Measurements from ENCODE around the gene FBXL19.

FBXL19 gene

GRCh38 chr16:30944352-30944751 is 21.0 kb downstream of the FBXL19 start:
- DNase-seq (ENCODE audit: low read depth, low spot score), result no peak

GRCh38 chr16:30946671-30947540 is 23.5 kb downstream of the FBXL19 start:
- DNase-seq (ENCODE audit: low read depth, low spot score), result no peak

- DNase-seq (ENCODE audit: low read depth, low spot score), result no peak
These were observed 24.1 kb downstream of the FBXL19 start for GRCh38 chr16:30947541-30947858.

GRCh38 chr16:30947859-30948666 is 24.7 kb downstream of the FBXL19 start:
- DNase-seq (ENCODE audit: low read depth, low spot score), result peak; percentile 99

- no peak for DNase-seq (ENCODE audit: low read depth, low spot score)
These were observed 25.6 kb downstream of the FBXL19 start, which contains the start of gene ORAI3 for GRCh38 chr16:30948667-30949649. ORAI3 (plus strand) TSS chr16:30949068; CDS start chr16:30949290, 222 bp downstream.

- DNase-seq (ENCODE audit: low read depth, low spot score), result no peak
These were observed 26.5 kb downstream of the FBXL19 start for GRCh38 chr16:30949650-30950515.

- no peak for DNase-seq (ENCODE audit: low read depth, low spot score)
These were observed 27.2 kb downstream of the FBXL19 start for GRCh38 chr16:30950516-30951065.

GRCh38 chr16:30951193-30951592 is 27.8 kb downstream of the FBXL19 start:
- no peak for DNase-seq (ENCODE audit: low read depth, low spot score)

- DNase-seq (ENCODE audit: low read depth, low spot score), result no peak
These were observed 28.4 kb downstream of the FBXL19 start for GRCh38 chr16:30951750-30952149.

GRCh38 chr16:30953111-30953510 is 29.7 kb downstream of the FBXL19 start:
- DNase-seq (ENCODE audit: low read depth, low spot score), result no peak

GRCh38 chr16:30953511-30954124 is 30.2 kb downstream of the FBXL19 start:
- no peak for DNase-seq (ENCODE audit: low read depth, low spot score)

- no peak for DNase-seq (ENCODE audit: low read depth, low spot score)
These were observed 31.6 kb downstream of the FBXL19 start for GRCh38 chr16:30954993-30955392.

GRCh38 chr16:30956601-30957455 is 33.5 kb downstream of the FBXL19 start:
- DNase-seq (ENCODE audit: low read depth, low spot score), result no peak

- DNase-seq (ENCODE audit: low read depth, low spot score), result no peak
These were observed 34.2 kb downstream of the FBXL19 start, which contains the start of gene SETD1A for GRCh38 chr16:30957456-30958174. SETD1A (plus strand) TSS chr16:30957754; CDS start chr16:30958732, 978 bp downstream.

- DNase-seq (ENCODE audit: low read depth, low spot score), result no peak
These were observed 35.1 kb downstream of the FBXL19 start for GRCh38 chr16:30958175-30959079.

GRCh38 chr16:30961384-30961783 is 38.0 kb downstream of the FBXL19 start:
- no peak for DNase-seq (ENCODE audit: low read depth, low spot score)

GRCh38 chr16:30963925-30964511 is 40.6 kb downstream of the FBXL19 start:
- DNase-seq (ENCODE audit: low read depth, low spot score), result no peak
